C4-2B (cell line): Measurements from ENCODE around the gene POU6F2.

Experiments used
- CTCF ChIP-seq: fragments of 450-650 bp; conservative IDR thresholded peaks from 2 replicates; pipeline ENCODE4 v1.5.1; 2017; ENCODE audit warnings: mild to moderate bottlenecking
- ZFX ChIP-seq: fragments of 450-650 bp; IDR thresholded peaks from 2 replicates; pipeline ENCODE4 v1.6.1; 2017

DNA sequence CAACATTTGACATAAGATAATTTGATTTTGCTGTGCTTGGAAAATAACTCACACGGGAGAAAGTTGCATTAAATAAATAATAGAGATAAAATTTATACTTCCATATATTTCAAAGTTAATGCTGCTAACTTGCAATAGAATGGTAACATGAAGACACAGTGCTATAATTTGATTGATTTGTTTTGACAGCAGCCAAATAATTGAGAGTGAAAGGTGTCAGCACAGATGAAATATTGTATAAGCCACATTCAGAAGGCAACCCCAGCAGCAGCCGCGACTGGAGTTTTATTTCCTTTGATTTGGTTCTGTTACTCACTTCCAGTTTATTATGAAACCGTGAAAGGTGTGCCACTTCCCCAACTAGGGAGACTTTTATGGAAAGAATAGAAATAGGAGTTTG lies 242.2 kb downstream of the POU6F2 start:
- no peak for TF ChIP-seq CTCF
- no peak for TF ChIP-seq ZFX
